ENCODE data around the gene PDX1.

The PDX1 gene

DNA sequence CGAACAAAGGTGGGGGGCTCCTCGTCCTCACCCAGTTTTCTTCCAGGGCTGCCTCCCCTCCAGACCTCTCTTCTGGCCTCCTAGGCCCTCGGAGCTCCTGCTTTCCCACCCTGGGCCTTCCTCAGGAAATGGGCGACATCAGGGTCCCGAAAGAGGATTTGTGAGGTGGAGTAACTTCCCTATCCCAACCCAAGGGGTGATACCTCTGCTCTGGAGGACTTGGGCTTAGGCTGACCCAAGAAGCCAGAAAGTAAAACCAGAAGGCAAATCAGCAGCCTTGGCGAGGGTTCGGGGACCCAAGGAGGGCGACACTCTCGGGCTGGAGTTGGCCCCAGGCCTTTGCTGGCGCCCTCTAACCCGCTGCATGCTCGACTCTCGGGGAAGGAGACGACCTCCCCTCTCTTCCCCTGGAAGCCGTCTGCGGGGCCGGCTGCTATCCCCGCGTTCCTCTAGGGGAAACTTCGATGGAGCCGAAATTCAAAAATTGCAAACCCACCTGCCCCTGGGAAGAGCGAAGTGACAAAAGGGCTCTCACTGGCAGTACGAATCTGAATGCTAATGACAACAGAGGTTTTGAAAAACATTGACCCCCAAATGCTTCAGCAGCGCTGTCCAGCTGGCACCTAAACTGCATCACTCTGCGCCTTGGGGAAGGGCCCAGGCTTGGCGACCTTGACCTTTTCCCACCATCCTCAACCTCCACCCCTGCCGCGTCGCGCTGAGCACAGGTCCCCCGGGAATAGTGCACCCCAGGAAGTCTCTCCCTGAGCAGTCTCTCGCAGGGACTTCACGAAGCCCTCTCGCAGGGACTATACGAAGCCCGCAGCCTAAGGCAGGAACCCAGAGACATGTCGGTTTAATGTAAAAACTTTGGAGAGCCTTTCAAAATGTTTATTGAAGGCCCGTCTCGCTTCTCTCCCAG is 2.4 kb downstream of the PDX1 start:
- POLR2A ChIA-PET (ENCODE audit: low non-redundant PET) = no interaction called here
- no peak for TF ChIP-seq CTCF (conservative IDR thresholded peaks at IDR 0.05; ENCODE audit: low read depth)
- CTCF ChIA-PET = no interaction called here
- H3K27ac ChIP-seq = no peak overlapping the region
- DNase-seq (ENCODE audit: low spot score) = no peak

DNA sequence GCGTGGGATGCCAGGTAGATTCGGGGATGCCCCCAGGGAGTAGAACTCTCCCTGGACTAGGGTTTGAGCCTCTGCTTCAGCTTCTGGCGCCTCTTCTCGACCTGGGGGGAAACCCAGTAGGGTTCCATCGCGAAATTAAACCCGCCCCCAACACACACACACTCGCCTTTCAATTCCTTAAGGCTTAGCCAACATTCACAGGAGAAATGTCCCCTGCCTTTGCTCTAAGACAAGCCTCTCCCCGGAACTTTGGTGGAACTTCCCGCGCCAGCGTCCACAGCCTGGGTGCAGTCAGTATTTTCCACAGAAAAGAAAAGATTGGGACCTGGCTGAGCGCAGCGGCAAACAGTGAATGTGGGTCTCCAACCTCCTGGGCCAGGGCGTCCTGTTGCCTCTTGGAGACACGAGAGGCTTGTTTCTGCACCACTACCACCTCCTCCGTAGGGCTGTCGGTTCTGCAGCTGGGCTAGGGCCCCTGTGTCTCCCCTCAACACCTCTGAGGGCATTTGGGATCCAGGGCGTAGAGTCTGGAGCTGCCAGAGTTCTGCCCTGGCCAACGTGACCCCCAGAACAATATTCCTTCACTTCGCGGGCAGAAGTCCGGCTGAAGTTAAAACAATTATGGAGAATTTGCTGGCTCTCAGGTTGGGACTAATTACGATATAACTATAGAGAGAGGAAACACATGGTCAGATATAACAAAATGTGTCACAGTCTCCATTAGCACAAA is 3.2 kb downstream of the PDX1 start:
- no peak for DNase-seq (ENCODE audit: low spot score)
- no peak for TF ChIP-seq CTCF (conservative IDR thresholded peaks at IDR 0.05; ENCODE audit: low read depth)
- CTCF ChIA-PET = interaction anchor here (0.7 kb wide), 1 partner anchor 258 kb away, joined by 5 read pairs; no protein-coding TSS in a partner anchor
- POLR2A ChIA-PET (ENCODE audit: low non-redundant PET) = no interaction called here
- H3K27ac ChIP-seq = no peak overlapping the region

- CTCF ChIA-PET = interaction anchor here (0.6 to 0.7 kb wide), 2 partner anchors 27 to 259 kb away, joined by 3 to 5 read pairs; no protein-coding TSS in a partner anchor
Observed at GRCh38 chr13:27923794-27924528, 4.2 kb downstream of the PDX1 start.

DNA sequence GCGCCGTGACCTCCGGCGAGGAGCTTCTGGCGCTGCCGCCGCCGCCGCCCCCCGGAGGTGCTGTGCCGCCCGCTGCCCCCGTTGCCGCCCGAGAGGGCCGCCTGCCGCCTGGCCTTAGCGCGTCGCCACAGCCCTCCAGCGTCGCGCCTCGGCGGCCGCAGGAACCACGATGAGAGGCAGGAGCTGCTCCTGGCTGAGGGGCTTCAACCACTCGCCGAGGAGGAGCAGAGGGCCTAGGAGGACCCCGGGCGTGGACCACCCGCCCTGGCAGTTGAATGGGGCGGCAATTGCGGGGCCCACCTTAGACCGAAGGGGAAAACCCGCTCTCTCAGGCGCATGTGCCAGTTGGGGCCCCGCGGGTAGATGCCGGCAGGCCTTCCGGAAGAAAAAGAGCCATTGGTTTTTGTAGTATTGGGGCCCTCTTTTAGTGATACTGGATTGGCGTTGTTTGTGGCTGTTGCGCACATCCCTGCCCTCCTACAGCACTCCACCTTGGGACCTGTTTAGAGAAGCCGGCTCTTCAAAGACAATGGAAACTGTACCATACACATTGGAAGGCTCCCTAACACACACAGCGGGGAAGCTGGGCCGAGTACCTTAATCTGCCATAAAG is 4.8 kb downstream of the PDX1 start:
- CTCF ChIA-PET = interaction anchor here (0.6 kb wide), 1 partner anchor 26 kb away, joined by 3 read pairs; no protein-coding TSS in a partner anchor
- TF ChIP-seq CTCF (conservative IDR thresholded peaks at IDR 0.05; ENCODE audit: low read depth) = no peak
- DNase-seq (ENCODE audit: low spot score) = no peak
- POLR2A ChIA-PET (ENCODE audit: low non-redundant PET) = no interaction called here
- no peak overlapping the region for H3K27ac ChIP-seq

More at GRCh38 chr13:27923794-27924528, 4.2 kb downstream of the PDX1 start:
- no peak for TF ChIP-seq CTCF (conservative IDR thresholded peaks at IDR 0.05; ENCODE audit: low read depth)
- no peak overlapping the region for H3K27ac ChIP-seq
- DNase-seq (ENCODE audit: low spot score) = no peak
- POLR2A ChIA-PET (ENCODE audit: low non-redundant PET) = no interaction called here

DNA sequence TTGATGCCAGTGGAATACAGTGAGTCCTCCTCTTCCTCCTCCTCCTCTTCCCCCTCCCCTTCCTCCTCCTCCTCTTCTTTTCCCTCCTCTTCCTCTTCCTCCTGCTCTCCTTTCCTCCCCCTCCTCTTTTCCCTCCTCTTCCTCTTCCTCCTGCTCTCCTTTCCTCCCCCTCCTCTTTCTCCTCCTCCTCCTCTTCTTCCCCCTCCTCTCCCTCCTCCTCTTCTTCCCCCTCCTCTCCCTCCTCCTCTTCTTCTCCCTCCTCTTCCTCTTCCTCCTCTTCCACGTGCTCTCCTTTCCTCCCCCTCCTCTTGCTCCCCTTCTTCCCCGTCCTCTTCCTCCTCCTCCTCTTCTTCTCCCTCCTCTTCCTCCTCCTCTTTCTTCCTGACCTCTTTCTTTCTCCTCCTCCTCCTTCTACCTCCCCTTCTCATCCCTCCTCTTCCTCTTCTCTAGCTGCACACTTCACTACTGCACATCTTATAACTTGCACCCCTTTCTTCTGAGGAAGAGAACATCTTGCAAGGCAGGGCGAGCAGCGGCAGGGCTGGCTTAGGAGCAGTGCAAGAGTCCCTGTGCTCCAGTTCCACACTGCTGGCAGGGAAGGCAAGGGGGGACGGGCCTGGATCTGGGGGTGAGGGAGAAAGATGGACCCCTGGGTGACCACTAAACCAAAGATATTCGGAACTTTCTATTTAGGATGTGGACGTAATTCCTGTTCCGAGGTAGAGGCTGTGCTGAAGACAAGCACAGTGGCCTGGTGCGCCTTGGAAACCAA is 5.6 kb downstream of the PDX1 start:
- no peak for TF ChIP-seq CTCF (conservative IDR thresholded peaks at IDR 0.05; ENCODE audit: low read depth)
- ChIA-PET POLR2A (ENCODE audit: low non-redundant PET) (no interaction called here), CTCF (interaction anchor here (0.6 kb wide), 2 partner anchors 8 to 69 kb away, joined by 3 read pairs; no protein-coding TSS in a partner anchor)
- no peak for DNase-seq (ENCODE audit: low spot score)
- no peak overlapping the region for H3K27ac ChIP-seq
